HepG2 (cell line): ENCODE measurements around the gene TCFL5. TPM values are rescaled to one million over a fixed set of nuclear protein-coding genes. Genes with fewer than 3 reads are reported as not detected.

Experiments used
- HNF1A ChIP-seq, 2 experiments: sonication (generic) in 1 of 2; formaldehyde crosslinking in 1 of 2; IDR thresholded peaks; 2 replicates each; pipeline versions ENCODE4 v1.4.0 to v1.6.1; 2016 to 2020; ENCODE audit warnings: borderline replicate concordance in 1 of 2, low read depth in 1 of 2, mild to moderate bottlenecking in 1 of 2, missing genetic modification reagents in 1 of 2
- MTF2 ChIP-seq: sonication (generic); formaldehyde crosslinking; IDR thresholded peaks from 2 replicates; pipeline ENCODE4 v1.5.0; 2020; ENCODE audit warnings: missing genetic modification reagents, borderline replicate concordance
- NR2F2 ChIP-seq: IDR thresholded peaks from 2 replicates; pipeline ENCODE4 v1.6.1; 2012; ENCODE audit warnings: low read depth, inconsistent platforms, borderline replicate concordance
- POLR2G ChIP-seq: fragments of 200-400 bp; formaldehyde crosslinking; IDR thresholded peaks from 2 replicates; pipeline ENCODE4 v1.6.1; 2018; ENCODE audit warnings: mild to moderate bottlenecking, low read depth, low read length, moderate library complexity
- RARG ChIP-seq: sonication (generic); formaldehyde crosslinking; IDR thresholded peaks from 2 replicates; pipeline ENCODE4 v1.4.0; 2020; ENCODE audit warnings: low read depth, mild to moderate bottlenecking, missing genetic modification reagents
- SALL1 ChIP-seq: sonication (generic); formaldehyde crosslinking; IDR thresholded peaks from 2 replicates; pipeline ENCODE4 v1.8.0; 2022; ENCODE audit warnings: mild to moderate bottlenecking, missing genetic modification reagents
- TBX2 ChIP-seq: sonication (generic); formaldehyde crosslinking; IDR thresholded peaks from 2 replicates; pipeline ENCODE4 v1.5.0; 2020; ENCODE audit warnings: missing genetic modification reagents, mild to moderate bottlenecking, borderline replicate concordance
- ZFY ChIP-seq: sonication (generic); formaldehyde crosslinking; IDR thresholded peaks from 2 replicates; pipeline ENCODE4 v1.4.0; 2020; ENCODE audit warnings: missing genetic modification reagents
- ZNF318 ChIP-seq: sonication (generic); formaldehyde crosslinking; IDR thresholded peaks from 2 replicates; pipeline ENCODE4 v1.4.0; 2020; ENCODE audit warnings: mild to moderate bottlenecking, missing genetic modification reagents
- ZNF337 ChIP-seq: sonication (generic); formaldehyde crosslinking; IDR thresholded peaks from 2 replicates; pipeline ENCODE4 v1.5.1; 2020; ENCODE audit warnings: missing genetic modification reagents, low read depth, mild to moderate bottlenecking, borderline replicate concordance
- ZNF460 ChIP-seq: sonication (generic); formaldehyde crosslinking; IDR thresholded peaks from 2 replicates; pipeline ENCODE4 v1.5.1; 2020; ENCODE audit warnings: missing genetic modification reagents, mild to moderate bottlenecking, borderline replicate concordance
- ZNF670 ChIP-seq: sonication (generic); formaldehyde crosslinking; IDR thresholded peaks from 2 replicates; pipeline ENCODE4 v1.8.0; 2022; ENCODE audit warnings: mild to moderate bottlenecking, missing genetic modification reagents, borderline replicate concordance
- ZNF761 ChIP-seq: sonication (generic); formaldehyde crosslinking; conservative IDR thresholded peaks from 2 replicates; pipeline ENCODE4 v1.4.0; 2020; ENCODE audit warnings: mild to moderate bottlenecking, missing genetic modification reagents
- ZNF788 ChIP-seq: sonication (generic); formaldehyde crosslinking; IDR thresholded peaks from 2 replicates; pipeline ENCODE4 v1.5.0; 2020; ENCODE audit warnings: mild to moderate bottlenecking, missing genetic modification reagents, borderline replicate concordance
- ZNF850 ChIP-seq: sonication (generic); formaldehyde crosslinking; conservative IDR thresholded peaks from 2 replicates; pipeline ENCODE4 v1.9.0; 2021; ENCODE audit warnings: mild to moderate bottlenecking, missing genetic modification reagents
- polyA plus RNA-seq, 8 experiments: library from polyadenylated mRNA; depleted of rRNA in 3 of 8; stranded (reverse) in 7 of 8; unstranded in 1 of 8; fragments of >200 nt; fragmentation: Illumina TruSeq in 4 of 8; extraction: Trizol in 4 of 8; gene quantifications; 2 replicates each; pipeline versions ENCODE4 v1.2.1 to v1.2.3, GENCODE V29; 2011 to 2016; ENCODE audit warnings: low read depth in 4 of 8, missing spikeins in 1 of 8, mixed read lengths in 1 of 8; ENCODE audit not compliant: insufficient read depth in 1 of 8
- total RNA-seq, 5 experiments: library from RNA; depleted of rRNA; stranded (reverse); fragments of >200 nt; fragmentation: Illumina TruSeq; extraction: Trizol; gene quantifications; 2 replicates each; pipeline ENCODE4 v1.2.3, GENCODE V29; 2016; ENCODE audit warnings: low read depth in 1 of 5

Gene TCFL5
- total and polyA plus RNA-seq, 2 of the 13 experiments (the other 11 are each of a cell fraction or from before 2014, with no cell fraction given), result 14.8 to 20.0 TPM

GRCh38 chr20:62801284-62802010 is 60.2 kb downstream of the TCFL5 start (continued):
- no peak for TF ChIP-seq HNF1A (IDR thresholded peaks at IDR 0.05; ENCODE audit: low read depth)
- 0 out of 2 replicates have a peak, but pooled peaks have one; percentile 35 for TF ChIP-seq HNF1A (CRISPR knock-in tag; IDR thresholded peaks at IDR 0.05; ENCODE audit: borderline replicate concordance)
- 0 out of 2 replicates have a peak, but pooled peaks have one; percentile 38 for TF ChIP-seq ZNF788
- TF ChIP-seq MTF2 (CRISPR knock-in tag), result no peak
- TF ChIP-seq ZFY (CRISPR knock-in tag), result peak; percentile 25; the same call in 1 of the 2 replicates
- no peak for TF ChIP-seq ZNF318
- no peak for TF ChIP-seq NR2F2
- TF ChIP-seq POLR2G, result peak; percentile 41
- no peak for TF ChIP-seq ZNF460 (CRISPR knock-in tag)
- TF ChIP-seq ZNF337, result no peak
- TF ChIP-seq TBX2 (CRISPR knock-in tag), result 0 out of 2 replicates have a peak, but pooled peaks have one; percentile 16
- TF ChIP-seq ZNF850, result no peak
- TF ChIP-seq ZNF761 (CRISPR knock-in tag), result 0 out of 2 replicates have a peak, but pooled peaks have one; percentile 36
- TF ChIP-seq ZNF670 (CRISPR knock-in tag), result no peak
- TF ChIP-seq SALL1 (CRISPR knock-in tag), result peak; percentile 8; the same call in 1 of the 2 replicates
- TF ChIP-seq RARG (CRISPR knock-in tag), result no peak
